Breast epithelium (tissue), 4 donors: ENCODE results near the gene RPRD2. TPM values are rescaled to one million over a fixed set of nuclear protein-coding genes. Genes with fewer than 3 reads are reported as not detected.

Experiments used
- DNase-seq, 2 donors: peaks; one replicate each; pipeline ENCODE4 v3.0.0-alpha.2; 2019; ENCODE audit warnings: low spot score in 2 of 2
- H3K27ac ChIP-seq, 2 donors: fragments of 200-600 bp; sonication (generic) in 1 of 2; one replicate each; pipeline ENCODE4 v1.5.1; 2016 to 2019; ENCODE audit warnings: mild to moderate bottlenecking in 1 of 2
- H3K27me3 ChIP-seq, 2 donors: fragments of 200-600 bp; sonication (generic) in 1 of 2; one replicate each; pipeline versions ENCODE4 v1.5.1 to v1.6.0; 2017 to 2019; ENCODE audit warnings: control low read depth in 1 of 2, mild to moderate bottlenecking in 1 of 2
- H3K36me3 ChIP-seq: fragments of 200-600 bp; one replicate; pipeline ENCODE4 v1.5.1; 2019
- H3K4me1 ChIP-seq, 2 donors: fragments of 200-600 bp; sonication (generic); one replicate each; pipeline ENCODE4 v1.5.1; 2016 to 2019; ENCODE audit warnings: control low read depth in 1 of 2
- H3K4me3 ChIP-seq, 3 donors: fragments of 200-600 bp; sonication (generic); 1 replicate in 2 of 3; 2 replicates in 1 of 3; pipeline ENCODE4 v1.5.1; 2016 to 2019; ENCODE audit warnings: mild to moderate bottlenecking in 3 of 3, moderate library complexity in 2 of 3
- H3K9me3 ChIP-seq, 2 donors: fragments of 200-600 bp; sonication (generic) in 1 of 2; one replicate each; pipeline ENCODE4 v1.5.1; 2016 to 2019; ENCODE audit warnings: control low read depth in 1 of 2
- POLR2A ChIP-seq: fragments of 450-650 bp; IDR thresholded peaks from one replicate; pipeline ENCODE4 v1.6.1; 2016; ENCODE audit warnings: antibody characterized with exemption, mild to moderate bottlenecking, moderate library complexity
- POLR2AphosphoS5 ChIP-seq, 3 donors: sonication (generic); formaldehyde crosslinking; IDR thresholded peaks; one replicate each; pipeline ENCODE4 v1.6.1; 2017; ENCODE audit warnings: antibody characterized with exemption in 3 of 3
- intact Hi-C: fragments of 100-400 bp; cut with DNase I; formaldehyde crosslinking; loops from one replicate; pipeline ENCODE4 v1.15.1; 2023; ENCODE audit warnings: low total_unique reads
- total RNA-seq, 3 donors: library from RNA; depleted of rRNA; stranded (reverse); fragments of >200 nt; gene quantifications; one replicate each; pipeline ENCODE4 v1.1.0, GENCODE V29; 2016
- TF ChIP-seq, protein P1 (sequence below), 3 donors: fragments of 450-650 bp; IDR thresholded peaks; one replicate each; pipeline ENCODE4 v1.5.1; 2016 to 2017; ENCODE audit warnings: antibody characterized with exemption in 3 of 3, mild to moderate bottlenecking in 3 of 3, moderate library complexity in 3 of 3

Gene RPRD2
- total RNA-seq, 3 donors from 2014 or later = 19.4 to 26.5 (median 20.3) TPM

DNA sequence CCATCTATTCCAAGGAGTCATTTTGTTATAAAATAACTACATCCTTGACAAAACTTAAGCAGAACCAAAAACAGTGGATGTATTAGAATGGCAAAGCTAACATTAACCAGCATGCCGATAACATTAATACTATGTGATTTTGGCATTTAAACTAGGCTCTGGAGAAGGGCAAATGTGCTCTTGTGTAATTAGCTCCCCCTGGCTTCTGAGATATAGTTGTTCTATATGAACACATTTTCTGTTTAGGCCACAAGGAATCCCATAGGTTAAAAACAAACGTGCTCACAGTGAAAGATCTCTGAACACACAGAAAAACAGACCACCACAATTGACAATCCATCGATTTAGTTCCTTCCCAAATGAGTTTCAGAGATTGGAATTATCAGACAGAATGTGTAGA lies 65.9 kb downstream of the RPRD2 start:
- TF ChIP-seq POLR2A (no peak), POLR2AphosphoS5 (IDR thresholded peaks at IDR 0.05) (no peak)
- TF ChIP-seq, protein P1, sequence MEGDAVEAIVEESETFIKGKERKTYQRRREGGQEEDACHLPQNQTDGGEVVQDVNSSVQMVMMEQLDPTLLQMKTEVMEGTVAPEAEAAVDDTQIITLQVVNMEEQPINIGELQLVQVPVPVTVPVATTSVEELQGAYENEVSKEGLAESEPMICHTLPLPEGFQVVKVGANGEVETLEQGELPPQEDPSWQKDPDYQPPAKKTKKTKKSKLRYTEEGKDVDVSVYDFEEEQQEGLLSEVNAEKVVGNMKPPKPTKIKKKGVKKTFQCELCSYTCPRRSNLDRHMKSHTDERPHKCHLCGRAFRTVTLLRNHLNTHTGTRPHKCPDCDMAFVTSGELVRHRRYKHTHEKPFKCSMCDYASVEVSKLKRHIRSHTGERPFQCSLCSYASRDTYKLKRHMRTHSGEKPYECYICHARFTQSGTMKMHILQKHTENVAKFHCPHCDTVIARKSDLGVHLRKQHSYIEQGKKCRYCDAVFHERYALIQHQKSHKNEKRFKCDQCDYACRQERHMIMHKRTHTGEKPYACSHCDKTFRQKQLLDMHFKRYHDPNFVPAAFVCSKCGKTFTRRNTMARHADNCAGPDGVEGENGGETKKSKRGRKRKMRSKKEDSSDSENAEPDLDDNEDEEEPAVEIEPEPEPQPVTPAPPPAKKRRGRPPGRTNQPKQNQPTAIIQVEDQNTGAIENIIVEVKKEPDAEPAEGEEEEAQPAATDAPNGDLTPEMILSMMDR (IDR thresholded peaks at IDR 0.05) = no peak
- Histone ChIP-seq H3K4me3 (no peak overlapping the region), H3K36me3 (no peaks in the 10 kb centered on the region), H3K4me1 (no peaks in the 10 kb centered on the region), H3K27me3 (no peaks in the 10 kb centered on the region), H3K9me3 (no peaks in the 10 kb centered on the region), H3K27ac (no peak overlapping the region)
- no peak for DNase-seq
- intact Hi-C loops = loop anchor here (5.0 kb wide), 1 partner anchor 112 kb away; no protein-coding TSS in a partner anchor

DNA sequence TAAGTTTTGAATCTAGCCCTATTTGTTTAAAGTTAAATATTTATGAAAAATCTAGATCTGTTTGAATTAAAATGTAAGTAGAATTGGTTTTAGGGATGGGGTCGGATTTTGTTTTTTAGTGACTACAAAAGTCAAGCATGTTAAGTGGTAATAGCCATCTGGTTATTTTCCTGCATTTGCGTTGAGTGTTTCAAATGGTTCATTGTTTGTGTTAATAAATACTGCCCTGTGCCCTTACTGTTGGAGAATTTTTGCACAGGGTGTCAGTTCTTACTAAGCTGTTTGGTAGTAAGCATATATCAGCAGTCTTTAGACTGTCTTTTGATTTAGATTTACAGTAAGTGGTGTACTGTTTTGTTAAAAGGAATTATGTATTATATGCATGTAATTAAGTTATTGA lies 77.2 kb downstream of the RPRD2 start:
- H3K36me3 ChIP-seq = no peaks in the 10 kb centered on the region
- H3K9me3 ChIP-seq = no peaks in the 10 kb centered on the region
- no peak overlapping the region for H3K27ac ChIP-seq
- DNase-seq = no peak
- TF ChIP-seq, protein P1 (IDR thresholded peaks at IDR 0.05) = no peak
- TF ChIP-seq POLR2A (no peak), POLR2AphosphoS5 (IDR thresholded peaks at IDR 0.05) (no peak)
- H3K27me3 ChIP-seq = no peaks in the 10 kb centered on the region
- no peaks in the 10 kb centered on the region for H3K4me1 ChIP-seq
- intact Hi-C loops = no loop called here
- no peak overlapping the region for H3K4me3 ChIP-seq

DNA sequence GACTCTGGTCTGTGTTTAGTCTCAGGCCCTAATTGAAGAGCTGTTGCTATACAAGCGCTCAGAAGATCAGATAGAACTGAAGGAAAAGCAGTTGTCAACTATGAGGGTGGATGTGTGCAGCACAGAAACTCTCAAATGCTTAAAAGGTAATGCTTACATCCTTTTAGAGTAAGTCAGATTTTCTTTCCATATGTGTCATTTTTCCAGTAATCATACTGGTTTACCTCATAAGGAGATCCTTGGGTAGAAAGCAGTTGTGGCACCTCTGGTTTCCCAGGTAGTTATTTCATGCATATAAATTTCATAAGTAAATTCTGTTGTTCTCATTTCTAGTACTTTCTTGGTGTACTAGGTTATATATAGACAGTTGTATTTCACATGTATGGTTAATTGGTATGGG lies 80.3 kb downstream of the RPRD2 start:
- intact Hi-C loops = no loop called here
- Histone ChIP-seq H3K4me3 (no peak overlapping the region), H3K36me3 (no peaks in the 10 kb centered on the region), H3K27ac (no peak overlapping the region), H3K9me3 (no peaks in the 10 kb centered on the region), H3K4me1 (no peaks in the 10 kb centered on the region), H3K27me3 (no peaks in the 10 kb centered on the region)
- TF ChIP-seq POLR2AphosphoS5 (IDR thresholded peaks at IDR 0.05) (no peak), POLR2A (no peak)
- TF ChIP-seq, protein P1 (IDR thresholded peaks at IDR 0.05) = no peak
- no peak for DNase-seq

DNA sequence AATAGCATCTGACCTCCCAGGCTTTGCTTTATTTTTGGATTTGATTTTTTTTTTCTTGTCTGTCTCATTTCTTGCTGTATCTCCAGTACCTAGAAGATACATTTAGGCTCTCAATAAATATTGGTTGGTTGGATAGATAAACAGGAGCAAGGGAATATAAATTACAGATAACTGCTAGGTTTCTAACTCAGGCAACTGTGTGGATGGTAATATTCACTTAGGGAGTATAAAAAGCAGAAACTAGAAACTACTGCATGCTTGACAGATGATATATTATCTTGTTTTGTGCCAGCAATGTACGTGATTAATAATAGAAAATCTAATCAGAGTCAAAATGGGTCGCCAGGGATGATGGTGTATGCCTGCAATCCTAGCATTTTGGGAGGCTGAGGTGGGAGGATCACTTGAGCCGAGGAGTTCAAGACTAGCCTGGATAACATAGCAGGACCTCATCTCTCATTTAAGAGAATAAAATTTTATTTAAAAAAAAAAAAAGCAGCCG lies 92.2 kb downstream of the RPRD2 start:
- intact Hi-C loops = no loop called here
- Histone ChIP-seq H3K9me3 (no peaks in the 10 kb centered on the region), H3K27me3 (no peaks in the 10 kb centered on the region), H3K27ac (no peak overlapping the region), H3K36me3 (no peaks in the 10 kb centered on the region), H3K4me1 (no peaks in the 10 kb centered on the region), H3K4me3 (no peak overlapping the region)
- DNase-seq = no peak
- no peak for TF ChIP-seq POLR2AphosphoS5 (IDR thresholded peaks at IDR 0.05)
- no peak for TF ChIP-seq POLR2A
- TF ChIP-seq, protein P1 (IDR thresholded peaks at IDR 0.05) = no peak

DNA sequence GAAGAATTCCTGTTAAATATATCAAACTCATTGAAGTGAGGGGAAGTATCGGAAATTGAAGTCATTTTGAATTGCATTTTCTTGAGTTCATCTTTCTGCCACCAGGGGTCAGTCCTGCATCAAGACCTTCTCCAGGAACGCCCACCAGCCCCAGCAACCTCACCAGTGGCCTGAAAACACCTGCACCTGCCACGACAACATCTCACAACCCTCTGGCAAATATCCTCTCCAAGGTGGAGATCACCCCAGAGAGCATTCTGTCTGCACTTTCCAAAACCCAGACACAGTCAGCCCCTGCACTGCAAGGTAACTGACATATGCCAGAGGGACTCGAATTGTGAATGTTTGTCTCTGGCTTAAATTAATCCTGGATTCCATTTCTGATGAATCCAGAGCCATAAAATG lies 100.5 kb downstream of the RPRD2 start:
- intact Hi-C loops = loop anchor here (5.0 kb wide), 1 partner anchor 1343 kb away; the partner anchor contains the start of gene LINGO4
- peak in 1 of 2 donors; percentile 31 for DNase-seq
- Histone ChIP-seq H3K36me3 (no peaks in the 10 kb centered on the region), H3K9me3 (no peaks in the 10 kb centered on the region), H3K4me3 (no peak overlapping the region), H3K4me1 (no peaks in the 10 kb centered on the region), H3K27me3 (no peaks in the 10 kb centered on the region), H3K27ac (no peak overlapping the region)
- TF ChIP-seq POLR2AphosphoS5 (IDR thresholded peaks at IDR 0.05) = no peak
- TF ChIP-seq POLR2A = no peak
- TF ChIP-seq, protein P1 (IDR thresholded peaks at IDR 0.05) = peak; percentile 73 to 80 (median 76)
